NCI-H748 (cell line): ENCODE results near the gene ATG7.
"Not testable (repeated sequence)": the region's sequence is repeated elsewhere in the genome, so short reads cannot be mapped to it uniquely, and the experiment has no call there.

ENCODE experiments used
- DNase-seq: peaks from one replicate; lab custom pipeline; 2025; ENCODE audit not compliant: unreplicated experiment; lab: John Stamatoyannopoulos, UW

The ATG7 gene

GRCh38 chr3:11583235-11583634 lies 311.0 kb downstream of the ATG7 start:
- DNase-seq: no peak

- peak; percentile 78 for DNase-seq
These were observed 311.4 kb downstream of the ATG7 start for GRCh38 chr3:11583638-11584046.

- DNase-seq: no peak
These were observed 312.4 kb downstream of the ATG7 start for GRCh38 chr3:11584570-11584969.

- DNase-seq: no peak
These were observed 315.6 kb downstream of the ATG7 start for GRCh38 chr3:11587766-11588165.

- no peak for DNase-seq
These were observed 316.1 kb downstream of the ATG7 start for GRCh38 chr3:11588338-11588737.

- no peak for DNase-seq
These were observed 316.6 kb downstream of the ATG7 start for GRCh38 chr3:11588755-11589154.

GRCh38 chr3:11589706-11590105 lies 317.5 kb downstream of the ATG7 start:
- DNase-seq: no peak

GRCh38 chr3:11591002-11591355 lies 318.8 kb downstream of the ATG7 start:
- DNase-seq: no peak

- peak; percentile 47 for DNase-seq
These were observed 319.4 kb downstream of the ATG7 start for GRCh38 chr3:11591391-11592282.

GRCh38 chr3:11592445-11593298 lies 320.5 kb downstream of the ATG7 start:
- no peak for DNase-seq

GRCh38 chr3:11593318-11594034 lies 321.3 kb downstream of the ATG7 start:
- no peak for DNase-seq

GRCh38 chr3:11595024-11595423 lies 322.8 kb downstream of the ATG7 start:
- not testable (repeated sequence) for DNase-seq

GRCh38 chr3:11596387-11596786 lies 324.2 kb downstream of the ATG7 start:
- no peak for DNase-seq

GRCh38 chr3:11600501-11601282 lies 328.5 kb downstream of the ATG7 start:
- DNase-seq: no peak

- no peak for DNase-seq
These were observed 329.4 kb downstream of the ATG7 start for GRCh38 chr3:11601446-11602238.

GRCh38 chr3:11602239-11602840 lies 330.1 kb downstream of the ATG7 start:
- DNase-seq: no peak

- no peak for DNase-seq
These were observed 330.8 kb downstream of the ATG7 start for GRCh38 chr3:11602886-11603527.

- DNase-seq: no peak
These were observed 331.4 kb downstream of the ATG7 start for GRCh38 chr3:11603628-11604027.
